GM23248 (cell line): Measurements from ENCODE around the gene PHRF1. TPM values are rescaled to one million over a fixed set of nuclear protein-coding genes. Genes with fewer than 3 reads are reported as not detected.

Source experiments
- DNase-seq: peaks from one replicate; pipeline ENCODE4 v3.0.0-alpha.2; 2015
- H2AFZ ChIP-seq: fragments of 200-600 bp; sonication (generic); 2 replicates; pipeline ENCODE4 v1.6.1; 2016; ENCODE audit warnings: antibody characterized with exemption
- H3F3A ChIP-seq: fragments of 200-600 bp; sonication (generic); 2 replicates; pipeline ENCODE4 v1.6.1; 2016; ENCODE audit warnings: mild to moderate bottlenecking, antibody characterized with exemption, mixed run types; ENCODE audit not compliant: insufficient read depth
- H3K27ac ChIP-seq: fragments of 200-600 bp; sonication (generic); 2 replicates; pipeline ENCODE4 v1.5.1; 2016; ENCODE audit warnings: mild to moderate bottlenecking
- H3K27me3 ChIP-seq: fragments of 200-600 bp; sonication (generic); replicated peaks from 2 replicates; pipeline ENCODE4 v1.6.1; 2016; ENCODE audit warnings: mild to moderate bottlenecking; ENCODE audit not compliant: insufficient read depth
- H3K36me3 ChIP-seq: fragments of 200-600 bp; sonication (generic); 2 replicates; pipeline ENCODE4 v1.6.1; 2016; ENCODE audit warnings: low read depth, mild to moderate bottlenecking
- H3K4me1 ChIP-seq: fragments of 200-600 bp; sonication (generic); 2 replicates; pipeline ENCODE4 v1.6.1; 2016; ENCODE audit warnings: mild to moderate bottlenecking; ENCODE audit not compliant: insufficient read depth
- H3K4me2 ChIP-seq: fragments of 200-600 bp; sonication (generic); one replicate; pipeline ENCODE4 v1.6.1; 2016; ENCODE audit warnings: mild to moderate bottlenecking; ENCODE audit not compliant: unreplicated experiment
- H3K4me3 ChIP-seq: fragments of 200-600 bp; sonication (generic); 2 replicates; pipeline ENCODE4 v1.5.1; 2016; ENCODE audit warnings: mild to moderate bottlenecking
- H3K79me2 ChIP-seq: fragments of 200-600 bp; sonication (generic); 2 replicates; pipeline ENCODE4 v1.6.1; 2016; ENCODE audit warnings: mild to moderate bottlenecking; ENCODE audit not compliant: insufficient read depth
- H3K9ac ChIP-seq: fragments of 200-600 bp; sonication (generic); 2 replicates; pipeline ENCODE4 v1.6.1; 2016; ENCODE audit warnings: mild to moderate bottlenecking
- H3K9me2 ChIP-seq: fragments of 200-600 bp; sonication (generic); 2 replicates; pipeline ENCODE4 v1.6.1; 2016; ENCODE audit warnings: mixed run types, mild to moderate bottlenecking, moderate library complexity; ENCODE audit not compliant: insufficient read depth
- H3K9me3 ChIP-seq: fragments of 200-600 bp; sonication (generic); one replicate; pipeline ENCODE4 v1.6.1; 2017; ENCODE audit warnings: low read depth
- H4K20me1 ChIP-seq: fragments of 200-600 bp; sonication (generic); 2 replicates; pipeline ENCODE4 v1.6.0; 2016; ENCODE audit not compliant: insufficient read depth
- EZH2 ChIP-seq: fragments of 200-600 bp; sonication (generic); IDR thresholded peaks from 2 replicates; pipeline ENCODE4 v1.6.1; 2018; ENCODE audit warnings: antibody characterized with exemption, mild to moderate bottlenecking; ENCODE audit not compliant: insufficient read depth, poor library complexity, severe bottlenecking
- EZH2phosphoT487 ChIP-seq: fragments of 200-600 bp; sonication (generic); IDR thresholded peaks from 2 replicates; pipeline ENCODE4 v1.6.1; 2018; ENCODE audit warnings: antibody characterized with exemption, moderate library complexity, mild to moderate bottlenecking, low read depth; ENCODE audit not compliant: insufficient read depth
- WGBS, 2 experiments: methylation state at CpG; one replicate each; pipeline ENCODE4 v1.1.6; 2015 to 2017; ENCODE audit warnings: low lambda C conversion rate in 2 of 2, low coverage in 1 of 2; ENCODE audit errors: missing lambda C conversion rate in 2 of 2; 5-methylcytosine and 5-hydroxymethylcytosine counted together
- in situ Hi-C: fragments of 300-500 bp; cut with MboI; formaldehyde crosslinking; loops from 2 replicates; pipeline ENCODE4 v1.15.0; 2020
- polyA plus RNA-seq: library from polyadenylated mRNA; unstranded; fragments of >200 nt; fragmentation: Nextera tagmentation; extraction: Ambion mirVana; gene quantifications from 2 replicates; pipeline ENCODE4 v1.2.1, GENCODE V29; 2016
- total RNA-seq: library from RNA; depleted of rRNA; stranded (reverse); fragments of >200 nt; shearing (Covaris generic); gene quantifications from 2 replicates; pipeline ENCODE4 v1.2.3, GENCODE V29; 2014

The PHRF1 gene
- total and polyA plus RNA-seq, 2 experiments from 2014 or later, result 10.9 to 27.7 TPM

DNA sequence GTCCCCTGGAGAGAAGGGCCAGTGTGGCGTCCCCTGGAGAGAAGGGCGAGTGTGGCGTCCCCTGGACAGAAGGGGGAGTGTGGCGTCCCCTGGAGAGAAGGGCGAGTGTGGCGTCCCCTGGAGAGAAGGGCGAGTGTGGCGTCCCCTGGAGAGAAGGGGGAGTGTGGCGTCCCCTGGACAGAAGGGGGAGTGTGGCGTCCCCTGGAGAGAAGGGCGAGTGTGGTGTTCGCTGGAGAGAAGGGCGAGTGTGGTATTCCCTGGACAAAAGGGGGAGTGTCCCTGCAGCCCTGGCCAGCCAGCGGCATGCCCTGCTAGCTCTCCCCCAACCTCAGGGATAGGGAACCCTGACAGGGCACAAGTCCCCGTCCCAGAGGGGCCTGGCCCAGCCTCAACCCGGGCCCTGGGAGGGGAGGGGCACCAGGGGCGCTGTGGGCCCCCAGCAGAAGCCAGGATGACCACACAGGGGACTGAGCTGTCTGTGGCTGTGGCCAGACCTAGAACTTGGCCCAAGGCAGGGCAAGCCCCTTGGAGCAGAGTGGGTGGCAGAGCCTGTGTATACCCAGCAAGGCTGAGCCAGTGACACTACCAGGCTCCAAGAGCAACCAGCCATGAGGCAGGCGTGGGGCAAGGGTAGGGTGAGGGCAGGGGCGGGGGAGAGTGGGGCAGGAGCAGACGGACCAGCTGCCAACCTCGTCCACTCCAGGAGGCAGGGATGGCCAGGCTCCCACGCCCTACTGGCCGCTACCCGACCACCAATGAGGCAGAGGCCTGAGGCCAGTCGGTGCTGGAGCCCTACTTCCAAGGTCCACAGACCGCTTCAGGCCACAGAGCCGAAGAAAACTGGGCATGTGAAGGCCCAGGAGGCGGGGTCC, 45.1 kb upstream of the PHRF1 start:
- Histone ChIP-seq H3K27ac (no peak overlapping the region), H3K9me3 (no peaks in the 10 kb centered on the region), H3K4me1 (no peaks in the 10 kb centered on the region), H3F3A (no peaks in the 10 kb centered on the region), H3K4me3 (no peak overlapping the region), H4K20me1 (no peaks in the 10 kb centered on the region), H3K9me2 (no peaks in the 10 kb centered on the region), H3K9ac (no peak overlapping the region), H3K79me2 (peaks cover 17% of the 10 kb centered on the region), H3K4me2 (no peak overlapping the region), H2AFZ (no peak overlapping the region), H3K36me3 (no peaks in the 10 kb centered on the region), H3K27me3 (no peaks in the 10 kb centered on the region)
- in situ Hi-C loops, result no loop called here
- whole genome bisulfite sequencing, 2 experiments, result 89 to 93% methylated on average over 8 to 28 of the region's 28 CpGs
- no peak for DNase-seq
- no peak for TF ChIP-seq EZH2phosphoT487
- no peak for TF ChIP-seq EZH2

DNA sequence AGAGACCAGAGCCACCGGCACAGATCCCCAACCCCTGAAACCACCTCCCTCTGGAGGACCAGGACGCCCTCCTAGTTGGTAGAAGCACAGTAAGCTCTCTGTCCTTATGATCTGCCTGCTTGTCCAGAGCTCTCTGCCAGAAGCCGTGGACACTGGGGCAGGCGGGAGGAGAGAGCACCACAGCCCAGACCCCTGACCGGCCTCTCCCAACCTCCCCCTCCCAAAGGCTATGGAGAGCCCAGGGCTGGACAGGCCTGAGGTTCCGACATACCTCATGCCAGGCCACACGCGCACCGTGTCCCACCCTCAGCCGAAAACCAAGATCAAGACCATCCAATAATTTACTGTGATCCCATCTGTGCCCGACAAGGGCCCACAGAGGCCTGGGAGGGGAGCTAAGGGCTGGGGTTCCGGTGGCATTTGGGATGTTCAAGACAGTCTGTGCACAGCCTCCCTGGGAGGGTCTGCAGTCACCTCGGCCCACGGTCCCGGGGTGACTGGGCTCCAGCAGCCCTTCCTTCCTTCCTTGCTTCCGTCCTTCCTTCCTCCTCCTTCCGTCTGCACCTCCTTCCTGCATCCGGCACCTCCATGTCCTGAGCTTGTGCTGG, 44.2 kb upstream of the PHRF1 start:
- in situ Hi-C loops, result no loop called here
- Histone ChIP-seq H3K4me1 (no peaks in the 10 kb centered on the region), H3K4me3 (no peak overlapping the region), H4K20me1 (no peaks in the 10 kb centered on the region), H3K9ac (no peak overlapping the region), H3K27ac (no peak overlapping the region), H3K9me3 (no peaks in the 10 kb centered on the region), H3K4me2 (no peak overlapping the region), H3F3A (no peaks in the 10 kb centered on the region), H3K27me3 (no peaks in the 10 kb centered on the region), H2AFZ (no peak overlapping the region), H3K79me2 (peaks cover 17% of the 10 kb centered on the region), H3K36me3 (no peaks in the 10 kb centered on the region), H3K9me2 (no peaks in the 10 kb centered on the region)
- TF ChIP-seq EZH2, result no peak
- no peak for TF ChIP-seq EZH2phosphoT487
- 83 to 88% methylated on average over 16 to 18 of the region's 18 CpGs for WGBS, 2 experiments
- no peak for DNase-seq

DNA sequence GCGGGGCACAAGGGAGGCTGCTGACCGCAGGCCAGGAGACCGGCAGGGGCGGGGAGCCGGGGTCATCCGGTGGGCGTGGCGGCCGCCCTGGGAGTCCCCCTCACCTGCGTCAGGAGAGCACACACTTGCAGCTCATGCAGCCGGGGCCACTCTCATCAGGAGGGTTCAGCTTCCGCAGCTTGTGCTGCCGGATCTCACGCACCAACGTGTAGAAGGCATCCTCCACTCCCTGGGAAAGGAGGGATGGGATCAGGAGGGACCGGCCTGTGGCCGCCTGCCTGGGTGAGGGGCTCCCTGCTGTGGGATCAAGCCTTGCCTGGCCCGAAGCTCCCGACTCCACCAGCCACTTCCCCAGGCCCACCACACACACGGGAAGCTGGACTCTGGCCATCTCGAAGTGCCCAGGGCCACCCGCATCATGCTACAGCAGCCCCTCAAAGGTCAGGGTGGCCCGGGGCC, 43.7 kb upstream of the PHRF1 start:
- H3K79me2 ChIP-seq, result peaks cover 17% of the 10 kb centered on the region
- no peaks in the 10 kb centered on the region for H3K9me2 ChIP-seq
- no peak overlapping the region for H2AFZ ChIP-seq
- no peaks in the 10 kb centered on the region for H3K4me1 ChIP-seq
- in situ Hi-C loops, result no loop called here
- no peaks in the 10 kb centered on the region for H3K9me3 ChIP-seq
- no peak for DNase-seq
- H3K27me3 ChIP-seq, result no peaks in the 10 kb centered on the region
- H3K4me2 ChIP-seq, result no peak overlapping the region
- no peaks in the 10 kb centered on the region for H3F3A ChIP-seq
- 87 to 93% methylated on average over 23 of the region's 23 CpGs for WGBS, 2 experiments
- TF ChIP-seq EZH2 (no peak), EZH2phosphoT487 (no peak)
- H4K20me1 ChIP-seq, result no peaks in the 10 kb centered on the region
- no peaks in the 10 kb centered on the region for H3K36me3 ChIP-seq
- no peak overlapping the region for H3K27ac ChIP-seq
- no peak overlapping the region for H3K4me3 ChIP-seq
- H3K9ac ChIP-seq, result no peak overlapping the region

DNA sequence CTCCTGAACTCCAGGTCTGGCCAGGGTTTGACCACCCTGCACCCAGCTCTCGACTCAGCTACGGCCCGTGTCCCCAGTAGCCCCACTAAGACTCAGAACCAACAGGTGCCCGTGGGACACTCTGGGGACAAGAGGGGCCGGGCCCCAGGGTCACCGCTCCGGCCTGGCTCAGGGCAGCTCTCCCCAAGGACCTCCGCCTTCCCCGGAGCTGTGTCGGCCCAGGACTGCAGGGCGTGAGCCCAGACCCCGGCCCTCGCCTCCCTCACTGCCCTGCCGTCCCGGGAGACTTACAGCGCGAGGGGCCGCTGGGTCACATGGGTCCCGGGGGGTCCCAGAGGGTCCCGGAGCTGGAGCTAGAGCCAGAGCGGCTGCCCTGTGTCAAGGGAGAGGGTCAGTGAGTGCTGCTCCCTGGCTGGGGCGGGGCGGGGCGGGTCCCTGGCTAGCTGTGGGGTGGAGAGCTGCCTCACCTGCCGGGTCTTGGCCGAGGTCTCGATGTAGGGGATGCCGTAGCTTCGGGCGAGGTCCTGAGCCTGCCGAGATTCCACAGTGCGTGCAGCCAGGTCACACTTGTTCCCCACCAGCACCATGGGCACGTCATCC, 43.2 kb upstream of the PHRF1 start:
- Histone ChIP-seq H3K4me1 (no peaks in the 10 kb centered on the region), H3K79me2 (peaks cover 17% of the 10 kb centered on the region), H3K9me3 (no peaks in the 10 kb centered on the region), H3K4me3 (no peak overlapping the region), H3K4me2 (no peak overlapping the region), H4K20me1 (no peaks in the 10 kb centered on the region), H3F3A (0 out of 2 replicates have a peak, but pooled peaks cover 4% of the 10 kb centered on the region), H3K27me3 (no peaks in the 10 kb centered on the region), H2AFZ (no peak overlapping the region), H3K9ac (no peak overlapping the region), H3K9me2 (no peaks in the 10 kb centered on the region), H3K27ac (no peak overlapping the region), H3K36me3 (no peaks in the 10 kb centered on the region)
- in situ Hi-C loops, result no loop called here
- 94 to 95% methylated on average over 26 to 33 of the region's 33 CpGs for WGBS, 2 experiments
- no peak for DNase-seq
- TF ChIP-seq EZH2, result no peak
- no peak for TF ChIP-seq EZH2phosphoT487
